ENCODE results near the gene CDK14.

The CDK14 gene

DNA sequence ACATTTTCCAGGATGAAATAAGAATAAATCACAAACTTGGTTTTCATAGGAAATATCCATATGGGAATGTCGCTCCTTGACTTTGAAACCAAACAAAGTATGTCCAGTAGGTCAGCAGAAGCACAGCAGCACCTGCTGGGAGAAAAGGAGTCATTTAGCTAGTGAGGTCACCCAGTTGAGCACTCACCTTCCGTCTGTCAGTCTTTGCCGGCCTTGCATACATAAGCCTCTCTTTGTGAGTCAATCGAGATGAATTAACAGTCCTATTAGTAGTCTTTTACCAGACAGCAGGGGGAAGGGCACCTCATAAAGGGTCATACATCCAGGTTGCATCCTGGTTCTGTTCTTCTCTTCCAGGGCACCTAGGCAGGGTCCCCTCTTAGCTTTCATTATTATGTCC, 435.6 kb downstream of the CDK14 start:
- DNase-seq: no peak

DNA sequence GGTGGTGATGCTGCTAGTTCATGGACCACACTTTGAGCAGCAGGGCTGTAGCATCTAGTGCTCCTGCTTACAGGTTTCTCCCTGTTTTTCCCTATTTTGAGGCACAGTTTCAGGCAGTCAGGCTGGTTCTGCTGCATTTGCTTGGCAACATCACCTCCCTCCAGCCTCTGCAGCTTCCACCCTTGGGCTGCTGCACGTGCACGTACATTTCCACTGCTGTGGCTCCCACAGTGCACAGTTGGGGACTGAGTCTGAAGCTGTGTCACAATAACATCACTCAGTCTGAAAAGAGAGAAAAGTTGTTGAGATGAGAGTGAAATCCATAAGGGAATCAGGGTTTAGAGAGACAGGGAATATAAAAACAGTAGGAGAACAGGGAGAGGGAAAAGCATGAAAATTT, 437.5 kb downstream of the CDK14 start:
- no peak for DNase-seq

DNA sequence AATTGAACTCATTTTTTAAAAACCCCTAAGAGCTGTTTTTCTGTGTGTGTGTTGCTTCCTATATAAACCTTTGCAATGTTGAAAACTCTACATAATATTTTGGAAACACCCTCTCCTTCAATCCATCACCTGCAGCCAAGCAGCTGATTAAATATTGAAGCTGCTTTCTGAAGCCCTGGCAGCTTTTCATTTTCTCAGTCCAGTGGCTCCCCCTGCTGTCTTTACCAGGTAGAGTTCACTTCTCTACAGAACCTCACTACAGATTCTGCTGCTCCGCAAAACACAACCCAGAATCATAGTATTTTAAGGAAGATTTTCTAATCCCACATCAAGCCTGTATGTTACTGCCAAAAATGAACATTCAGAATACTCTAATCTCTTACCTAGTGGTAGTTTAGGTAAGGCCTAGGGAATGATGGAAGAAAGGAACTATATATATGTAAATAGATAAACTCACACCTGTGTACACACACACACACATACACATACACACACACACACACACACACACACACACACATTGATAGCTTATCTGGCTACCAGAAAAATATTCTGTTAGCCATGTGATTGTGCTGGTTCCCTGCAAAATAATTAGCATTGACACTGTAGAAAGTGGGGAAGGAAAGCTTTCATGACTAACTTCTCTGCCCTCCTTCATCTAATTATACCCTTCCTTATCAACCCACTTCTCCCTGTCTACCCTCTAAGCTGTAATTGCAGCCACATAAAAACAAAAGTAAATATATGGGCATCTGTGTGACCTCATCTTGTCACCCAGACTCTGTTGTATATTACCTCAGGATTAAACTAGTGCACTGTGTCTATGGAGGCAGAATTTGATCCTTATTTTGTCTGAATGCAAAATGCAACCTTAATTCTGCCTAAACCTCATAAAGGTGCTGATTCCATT, 438.6 kb downstream of the CDK14 start:
- peak; percentile 56 for DNase-seq

DNA sequence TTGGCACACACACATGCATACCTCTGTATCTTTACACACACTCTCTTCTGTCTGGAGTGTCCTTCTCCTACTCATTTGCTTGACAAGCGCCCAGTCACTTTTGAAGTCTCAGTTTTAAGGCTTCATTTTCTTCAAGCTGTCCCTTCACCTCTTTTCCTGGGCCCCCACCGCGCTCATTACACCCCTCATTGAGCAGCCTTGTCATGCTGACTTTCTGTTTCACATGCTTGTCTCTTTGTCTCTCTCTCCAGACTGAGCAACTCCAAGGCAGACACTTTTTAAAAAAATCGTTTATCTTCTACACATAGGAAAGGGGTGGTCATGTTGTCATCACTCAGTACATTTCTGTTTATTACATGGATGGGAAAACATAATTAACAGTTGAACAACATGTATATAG, 442.9 kb downstream of the CDK14 start:
- DNase-seq: no peak

DNA sequence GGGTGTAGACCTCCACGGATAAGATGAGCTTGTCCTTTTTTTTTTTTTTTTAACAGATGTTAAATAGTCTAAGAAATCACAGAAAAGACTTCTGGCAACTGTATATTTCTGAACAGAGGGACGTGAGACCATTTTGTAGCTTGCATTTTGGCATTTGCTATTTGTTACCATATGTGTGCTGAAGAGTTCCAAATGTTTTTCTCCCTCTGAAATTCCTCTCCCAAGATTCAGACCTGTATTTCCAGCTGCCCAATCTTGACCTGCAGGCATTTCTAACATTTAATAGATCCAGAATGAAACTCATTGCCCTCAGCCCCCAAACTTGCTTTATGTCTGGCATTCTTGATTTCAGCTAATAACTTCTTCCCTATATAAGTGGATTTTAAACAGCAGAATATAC, 445.0 kb downstream of the CDK14 start:
- no peak for DNase-seq

GRCh38 chr7:91041901-91042484, 445.9 kb downstream of the CDK14 start:
- DNase-seq: no peak

DNA sequence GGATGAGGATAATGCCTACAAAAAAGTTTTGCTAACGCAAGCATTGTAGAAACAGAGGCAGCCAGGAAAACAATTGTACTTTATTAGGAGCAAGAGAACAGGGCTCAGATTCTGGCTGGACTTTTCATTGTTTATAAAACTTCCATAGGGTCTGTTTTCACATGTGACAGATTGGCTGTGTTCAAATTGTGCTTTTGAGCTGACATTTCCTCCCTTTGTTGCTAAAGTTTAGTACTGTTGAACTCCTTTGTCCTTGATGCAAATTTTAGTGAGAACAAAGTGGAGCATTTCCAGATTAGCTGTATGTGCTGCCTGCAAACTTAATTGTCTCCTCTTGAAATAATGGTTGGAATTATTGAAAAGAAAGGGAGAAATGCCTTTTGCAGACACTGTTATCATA, 447.1 kb downstream of the CDK14 start:
- DNase-seq: no peak

- DNase-seq: no peak
Measured at GRCh38 chr7:91043924-91044645, 448.0 kb downstream of the CDK14 start.

DNA sequence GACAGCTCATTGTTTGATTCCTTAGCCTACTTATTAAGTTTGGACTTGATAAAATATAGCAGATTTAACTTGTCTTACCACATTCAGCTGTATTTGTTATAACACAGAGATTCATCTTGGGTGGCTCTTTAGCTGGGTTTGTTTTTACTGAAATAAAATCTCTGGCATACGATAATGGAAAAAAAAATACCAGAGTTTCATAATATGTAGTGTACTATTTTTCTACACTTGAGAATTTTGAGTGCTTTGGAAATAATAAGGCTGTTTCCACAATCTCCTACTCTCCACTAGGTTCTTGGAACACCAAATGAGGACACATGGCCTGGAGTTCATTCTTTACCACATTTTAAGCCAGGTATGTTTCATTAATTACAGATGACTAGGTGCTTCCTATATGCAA, 449.5 kb downstream of the CDK14 start:
- no peak for DNase-seq

DNA sequence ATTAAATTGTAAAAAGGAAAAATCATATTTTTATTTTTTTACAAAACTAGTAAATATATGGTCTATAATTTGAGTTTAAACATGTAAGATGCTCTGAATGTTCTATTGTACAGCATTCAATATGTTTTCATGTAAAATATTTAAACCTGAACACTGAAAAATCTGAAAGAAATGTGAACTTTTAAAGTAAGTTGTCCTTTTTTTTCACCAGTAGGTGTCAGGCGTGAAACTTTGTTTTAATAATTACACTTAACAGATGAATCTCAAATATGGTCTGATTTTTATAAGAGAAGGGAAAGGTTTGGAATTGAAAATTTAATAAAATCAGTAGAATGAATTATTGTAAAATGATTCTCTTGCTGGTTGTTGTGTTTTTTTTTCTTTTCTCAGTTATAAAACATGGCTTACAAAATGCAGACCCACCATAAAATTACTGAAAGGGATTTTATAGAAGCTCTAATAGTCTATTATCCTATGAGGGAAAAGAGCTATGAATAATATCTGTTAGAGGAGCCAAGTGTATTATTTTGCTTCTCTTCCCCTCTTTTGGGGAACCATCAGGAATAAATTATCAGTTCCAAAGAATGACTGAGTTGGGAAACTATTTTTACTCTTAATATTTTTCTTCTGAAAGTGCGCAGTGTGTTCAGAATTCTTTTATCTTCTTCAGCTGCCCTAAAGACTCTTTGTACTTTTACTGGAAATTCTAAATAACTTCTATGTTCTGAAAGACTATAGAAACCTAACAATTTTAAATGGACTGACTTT, 450.4 kb downstream of the CDK14 start:
- DNase-seq: peak; percentile 47

DNA sequence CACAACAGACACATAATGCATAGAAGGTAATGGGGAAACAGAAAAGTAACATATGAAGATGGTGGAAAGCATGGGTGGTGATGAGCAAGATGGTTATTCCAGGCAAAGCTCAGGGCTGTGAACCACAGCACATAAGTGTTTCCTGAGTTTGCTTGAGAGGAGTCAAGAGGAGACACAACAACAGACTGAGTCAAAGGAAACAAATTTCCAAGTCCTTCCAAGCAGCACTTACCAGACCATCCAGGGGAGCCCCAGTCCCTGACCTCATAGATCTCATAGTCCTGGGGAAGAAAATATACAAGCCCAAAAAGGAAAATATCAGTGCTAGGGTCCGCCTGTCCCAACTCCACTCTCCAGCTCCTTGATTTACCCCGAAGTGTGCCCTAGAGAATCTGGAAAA, 451.5 kb downstream of the CDK14 start:
- DNase-seq: peak; percentile 24

- DNase-seq: no peak
Measured at GRCh38 chr7:91050677-91051076, 454.6 kb downstream of the CDK14 start.

DNA sequence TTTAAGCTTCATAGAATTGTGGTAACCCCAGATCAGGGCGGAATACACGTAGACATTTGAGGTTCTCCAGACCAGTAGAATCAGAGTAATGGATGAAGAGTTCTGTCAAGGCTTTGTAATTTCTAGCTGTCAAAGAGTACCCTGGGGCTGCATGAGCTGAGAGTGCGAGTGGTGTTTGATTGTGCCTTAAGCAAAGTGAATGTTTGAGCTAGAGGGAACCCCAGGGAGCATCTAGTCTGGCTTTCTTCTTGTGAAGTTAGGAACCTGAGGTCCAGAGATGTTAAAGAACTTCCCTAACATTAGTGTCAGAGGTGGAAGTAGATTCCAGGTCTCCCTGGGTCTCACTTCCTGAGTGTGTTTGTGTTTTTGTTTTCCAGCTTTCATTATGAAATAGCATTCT, 455.8 kb downstream of the CDK14 start:
- no peak for DNase-seq

DNA sequence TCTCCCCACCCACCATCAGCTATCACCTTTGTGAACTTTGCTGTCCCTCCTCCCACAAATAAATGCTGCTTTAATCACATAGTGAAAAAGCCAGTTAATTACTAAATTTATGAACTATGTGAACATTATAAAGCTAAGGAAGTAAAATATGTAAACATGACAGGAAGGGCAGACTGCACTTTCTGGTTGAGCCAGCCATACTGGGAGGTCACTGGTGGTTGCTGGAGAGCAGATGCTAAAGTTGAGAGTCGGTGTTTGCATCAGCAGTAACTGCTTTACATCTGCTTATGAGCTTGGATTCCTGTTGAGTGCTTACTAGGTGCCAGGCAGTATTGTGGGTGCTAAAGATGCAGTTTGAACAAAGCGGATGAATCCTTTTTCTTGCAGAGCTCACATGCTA, 458.3 kb downstream of the CDK14 start:
- no peak for DNase-seq

GRCh38 chr7:91055219-91055618, 459.1 kb downstream of the CDK14 start:
- no peak for DNase-seq

- DNase-seq: no peak
Measured at GRCh38 chr7:91062713-91063112, 466.6 kb downstream of the CDK14 start.

DNA sequence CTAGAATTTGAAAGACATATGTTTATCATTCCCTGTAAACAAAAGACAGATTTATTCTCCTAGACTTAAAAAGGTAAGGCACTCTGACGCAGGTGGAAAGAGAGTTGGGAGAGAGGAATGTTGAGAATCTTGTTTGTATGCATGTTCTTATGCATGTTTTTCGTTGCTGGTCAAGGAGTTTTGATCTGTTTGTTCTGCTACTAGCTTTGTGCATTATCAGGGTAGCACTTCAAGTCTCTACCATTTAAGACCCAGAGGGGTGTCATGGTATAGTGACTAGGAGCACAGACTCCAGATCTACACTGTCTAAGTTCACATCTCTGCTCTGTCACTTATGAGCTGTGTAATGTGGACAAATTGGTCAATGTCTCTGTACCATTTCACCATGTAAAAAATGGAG, 467.9 kb downstream of the CDK14 start:
- no peak for DNase-seq

DNA sequence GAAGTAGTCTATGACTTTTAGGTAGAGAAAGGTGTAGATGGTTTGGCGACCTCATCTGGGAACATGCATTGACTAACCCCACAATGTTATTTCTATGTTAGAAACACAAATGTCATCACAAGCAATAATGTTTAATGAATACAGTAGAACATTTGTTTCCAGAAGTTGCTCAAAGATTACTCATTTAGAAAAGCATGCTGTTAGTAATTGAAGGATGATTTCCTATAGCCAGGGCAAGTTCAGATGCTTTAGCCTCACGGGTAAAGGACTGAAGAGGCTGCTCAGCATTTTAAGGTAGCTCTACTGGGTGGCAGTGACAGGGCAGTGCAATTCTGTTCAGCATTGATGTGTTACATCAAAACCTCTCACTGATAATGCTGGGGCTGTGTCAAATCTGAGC, 468.8 kb downstream of the CDK14 start:
- peak; percentile 42 for DNase-seq

GRCh38 chr7:91066627-91067026, 470.5 kb downstream of the CDK14 start:
- DNase-seq: no peak

GRCh38 chr7:91067242-91067641, 471.1 kb downstream of the CDK14 start:
- no peak for DNase-seq

- DNase-seq: no peak
Measured at GRCh38 chr7:91068136-91068795, 472.1 kb downstream of the CDK14 start.

DNA sequence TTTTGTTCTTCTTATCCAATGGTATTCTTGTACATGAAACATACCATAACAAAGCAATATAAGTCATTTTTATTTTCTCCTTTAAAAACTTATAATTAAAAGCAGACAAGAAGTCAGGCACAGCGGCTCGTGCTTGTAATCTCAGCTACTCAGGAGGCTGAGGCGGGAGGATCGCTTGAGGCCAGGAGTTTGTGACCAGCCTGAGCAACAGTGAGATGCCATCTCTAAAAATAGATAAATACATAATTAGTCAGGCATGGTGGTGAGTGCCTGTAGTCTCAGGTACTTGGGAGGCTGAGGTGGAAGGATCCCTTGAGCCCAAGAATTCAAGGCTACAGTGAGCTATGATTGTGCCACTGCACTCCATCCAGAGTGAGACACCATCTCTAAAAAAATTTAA, 473.0 kb downstream of the CDK14 start:
- no peak for DNase-seq

GRCh38 chr7:91079487-91079886, 483.4 kb downstream of the CDK14 start:
- peak; percentile 78 for DNase-seq

Data from fibroblast of skin of right biceps (primary cell).